Amniotic stem cell (primary cell): ENCODE data around the gene TLX1.
"Not testable (repeated sequence)": the region's sequence is repeated elsewhere in the genome, so short reads cannot be mapped to it uniquely, and the experiment has no call there.

Experiments
- DNase-seq: peaks from one replicate; lab custom pipeline; 2025; lab: John Stamatoyannopoulos, UW

TLX1 gene

GRCh38 chr10:101152316-101152715 is 21.2 kb downstream of the TLX1 start:
- no peak for DNase-seq

DNA sequence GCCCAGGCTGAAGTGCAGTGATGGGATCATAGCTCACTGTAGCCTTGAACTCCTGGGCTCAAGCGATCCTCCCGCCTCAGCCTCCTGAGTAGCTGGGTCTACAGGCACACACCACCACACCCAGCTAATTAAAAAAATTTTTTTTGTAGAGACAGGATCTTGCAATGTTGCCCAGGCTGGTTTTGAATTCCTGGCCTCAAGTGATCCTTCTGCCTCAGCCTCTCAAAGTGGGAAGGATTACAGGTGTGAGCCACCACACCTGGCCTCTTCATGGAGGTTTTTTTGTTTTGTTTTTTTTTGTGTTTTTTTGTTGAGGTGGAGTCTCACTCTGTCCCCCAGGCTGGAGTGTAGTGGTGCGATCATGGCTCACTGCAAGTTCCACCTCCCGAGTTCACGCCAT is 23.4 kb downstream of the TLX1 start:
- DNase-seq: not testable (repeated sequence)

DNA sequence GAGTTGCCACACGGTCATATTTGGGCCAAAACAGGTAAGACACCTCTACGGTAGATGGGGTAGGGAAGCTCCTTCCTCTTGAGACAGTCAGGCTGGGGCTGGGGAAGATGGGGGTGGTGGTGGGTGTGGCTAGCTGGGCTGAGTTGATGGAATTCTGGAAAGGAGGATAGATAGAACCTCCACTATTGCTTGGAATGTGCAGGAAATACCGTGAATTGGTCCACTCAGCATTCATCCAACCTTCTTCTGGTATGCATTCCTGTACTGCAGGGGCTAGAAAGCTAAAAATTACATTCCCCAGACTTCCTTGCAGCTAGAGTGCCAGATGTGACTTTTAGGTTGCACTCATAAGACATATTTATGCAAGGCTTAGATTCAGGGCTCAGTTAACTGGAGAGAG is 24.8 kb downstream of the TLX1 start:
- no peak for DNase-seq

- no peak for DNase-seq
These were observed 26.8 kb downstream of the TLX1 start for GRCh38 chr10:101157756-101158458.

GRCh38 chr10:101158459-101159058 is 27.5 kb downstream of the TLX1 start:
- no peak for DNase-seq

GRCh38 chr10:101161494-101162299 is 30.6 kb downstream of the TLX1 start:
- peak; percentile 25 for DNase-seq

GRCh38 chr10:101162677-101163076 is 31.6 kb downstream of the TLX1 start:
- DNase-seq: no peak

- no peak for DNase-seq
These were observed 32.9 kb downstream of the TLX1 start for GRCh38 chr10:101164020-101164419.

DNA sequence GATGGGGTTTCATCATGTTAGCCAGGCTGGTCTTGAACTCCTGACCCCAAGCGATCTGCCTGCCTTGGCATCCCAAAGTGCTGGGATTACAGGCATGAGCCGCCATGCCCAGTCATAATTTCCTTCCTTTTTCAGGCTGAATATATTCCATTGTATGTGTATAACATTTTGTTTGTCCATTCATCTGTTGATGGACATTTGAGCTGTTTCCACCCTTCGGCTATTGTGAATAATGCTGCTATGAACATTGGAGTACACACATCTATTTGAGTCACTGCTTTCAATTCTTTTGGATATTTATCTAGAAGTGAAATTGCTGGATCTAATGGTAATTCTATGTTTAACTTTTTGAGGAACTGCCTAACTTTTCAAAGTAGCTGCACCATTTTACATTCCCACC is 34.6 kb downstream of the TLX1 start:
- no peak for DNase-seq

GRCh38 chr10:101166430-101166829 is 35.3 kb downstream of the TLX1 start:
- DNase-seq: no peak

GRCh38 chr10:101172741-101173140 is 41.6 kb downstream of the TLX1 start:
- no peak for DNase-seq

GRCh38 chr10:101174319-101174718 is 43.2 kb downstream of the TLX1 start:
- DNase-seq: no peak

DNA sequence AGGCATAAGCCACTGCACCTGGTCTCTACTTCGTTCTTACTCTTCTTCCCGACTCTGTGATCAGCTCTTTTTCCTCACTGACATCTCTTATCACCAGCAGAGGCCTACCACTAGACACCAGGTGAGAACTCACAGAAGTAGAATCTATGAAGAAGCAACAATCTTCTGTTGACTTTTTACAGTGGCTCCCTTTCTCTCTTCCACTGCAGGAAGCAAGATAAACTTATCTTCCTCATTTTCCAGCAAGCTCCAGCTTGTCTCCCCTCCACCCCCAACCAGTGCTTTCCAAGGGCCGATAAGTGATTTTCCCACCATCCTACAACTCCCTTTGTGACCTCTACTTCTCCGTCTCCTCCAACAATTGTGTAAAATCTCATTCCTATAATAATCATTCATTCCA is 45.5 kb downstream of the TLX1 start:
- no peak for DNase-seq

DNA sequence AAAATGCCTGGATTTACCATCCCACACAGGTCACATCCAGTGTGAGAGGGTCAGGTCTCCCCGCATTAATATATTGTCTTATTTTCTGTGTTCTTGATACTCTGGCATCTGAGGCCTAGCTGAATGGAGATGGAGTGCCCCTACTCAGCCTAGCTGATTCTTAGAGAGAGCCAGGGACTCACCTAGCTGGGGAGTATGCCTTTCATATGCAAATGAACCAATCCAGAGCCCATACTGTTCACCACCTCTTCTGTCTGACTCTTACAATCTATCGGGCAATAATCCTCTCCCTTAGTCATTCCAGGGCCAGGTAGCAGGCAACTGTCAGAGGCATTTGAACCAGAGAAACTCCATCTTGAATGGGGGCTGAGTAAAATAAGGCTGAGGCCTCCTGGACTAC is 51.8 kb downstream of the TLX1 start:
- no peak for DNase-seq

- no peak for DNase-seq
These were observed 52.5 kb downstream of the TLX1 start for GRCh38 chr10:101183458-101184183.
